IMR-90 (cell line): ENCODE measurements around the gene NPS.
A peak's percentile ranks its signal among the peaks of the same experiment; 100 is the strongest.

Experiments
- CEBPB ChIP-seq: IDR thresholded peaks from 2 replicates; pipeline ENCODE4 v1.6.1; 2012; ENCODE audit warnings: low read depth, low read length, improper control_type of control experiment
- MAFK ChIP-seq: IDR thresholded peaks from 2 replicates; pipeline ENCODE4 v1.6.1; 2012; ENCODE audit warnings: low read depth, low read length, improper control_type of control experiment
- POLR2A ChIP-seq: IDR thresholded peaks from 2 replicates; pipeline ENCODE4 v1.6.1; 2012; ENCODE audit warnings: mild to moderate bottlenecking, low read depth, low read length
- RFX5 ChIP-seq: IDR thresholded peaks from 2 replicates; pipeline ENCODE4 v1.8.0; 2012; ENCODE audit warnings: low read depth, mild to moderate bottlenecking, low read length, moderate library complexity
- SMC3 ChIP-seq: fragments of 150-350 bp; IDR thresholded peaks from 2 replicates; pipeline ENCODE4 v1.6.1; 2016; ENCODE audit warnings: low read depth, mild to moderate bottlenecking, antibody characterized with exemption, low read length, moderate library complexity
- TF ChIP-seq, protein P1 (sequence below): conservative IDR thresholded peaks from 2 replicates; pipeline ENCODE4 v1.5.1; 2012; ENCODE audit warnings: mild to moderate bottlenecking, low read depth, low read length, improper control_type of control experiment
- TF ChIP-seq, protein P2 (sequence below): fragments of 150-350 bp; IDR thresholded peaks from 2 replicates; pipeline ENCODE4 v1.6.1; 2016; ENCODE audit warnings: low read depth, mild to moderate bottlenecking, low read length, moderate library complexity, borderline replicate concordance

DNA sequence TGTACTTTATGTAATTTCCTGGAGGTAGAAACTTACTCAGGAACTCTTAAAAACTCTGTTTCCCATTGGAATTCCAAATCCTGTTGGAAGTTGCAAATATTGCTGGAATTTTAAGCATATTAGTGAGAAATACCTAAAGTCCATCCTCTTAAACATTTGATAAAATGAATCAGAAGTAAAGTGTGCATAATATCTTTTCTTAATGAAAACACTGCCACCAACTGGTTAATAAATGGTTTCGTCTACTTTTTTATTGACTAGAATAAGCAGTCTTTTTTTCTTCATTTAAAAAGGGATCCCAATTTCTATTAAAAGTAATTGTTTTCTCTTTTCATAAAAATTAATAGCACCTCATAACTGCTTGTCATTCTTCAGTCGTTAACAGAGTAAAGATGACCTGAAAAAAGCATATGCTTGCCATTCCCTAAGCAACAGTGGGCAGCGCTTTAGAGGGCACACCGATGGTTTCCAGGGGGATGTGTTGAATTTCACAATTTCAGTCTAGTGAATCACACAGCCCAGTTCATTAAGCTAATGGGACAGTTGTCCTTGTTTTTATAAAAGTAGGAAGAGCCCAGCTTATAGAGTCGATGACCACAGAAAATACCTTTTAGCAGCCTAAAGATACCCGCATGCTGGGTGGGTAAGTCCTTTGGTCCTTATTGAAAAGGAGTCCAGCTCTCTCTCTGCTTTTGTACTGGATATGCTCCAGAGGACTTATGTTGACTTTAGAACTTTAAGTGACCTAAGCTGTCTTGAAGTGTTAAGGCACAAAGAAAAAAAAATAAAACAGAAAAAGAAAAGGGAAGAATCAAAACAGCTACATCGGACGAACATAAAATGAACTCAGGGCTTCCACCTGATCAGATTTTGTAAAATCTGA lies 28.5 kb downstream of the NPS start:
- TF ChIP-seq, protein P1, sequence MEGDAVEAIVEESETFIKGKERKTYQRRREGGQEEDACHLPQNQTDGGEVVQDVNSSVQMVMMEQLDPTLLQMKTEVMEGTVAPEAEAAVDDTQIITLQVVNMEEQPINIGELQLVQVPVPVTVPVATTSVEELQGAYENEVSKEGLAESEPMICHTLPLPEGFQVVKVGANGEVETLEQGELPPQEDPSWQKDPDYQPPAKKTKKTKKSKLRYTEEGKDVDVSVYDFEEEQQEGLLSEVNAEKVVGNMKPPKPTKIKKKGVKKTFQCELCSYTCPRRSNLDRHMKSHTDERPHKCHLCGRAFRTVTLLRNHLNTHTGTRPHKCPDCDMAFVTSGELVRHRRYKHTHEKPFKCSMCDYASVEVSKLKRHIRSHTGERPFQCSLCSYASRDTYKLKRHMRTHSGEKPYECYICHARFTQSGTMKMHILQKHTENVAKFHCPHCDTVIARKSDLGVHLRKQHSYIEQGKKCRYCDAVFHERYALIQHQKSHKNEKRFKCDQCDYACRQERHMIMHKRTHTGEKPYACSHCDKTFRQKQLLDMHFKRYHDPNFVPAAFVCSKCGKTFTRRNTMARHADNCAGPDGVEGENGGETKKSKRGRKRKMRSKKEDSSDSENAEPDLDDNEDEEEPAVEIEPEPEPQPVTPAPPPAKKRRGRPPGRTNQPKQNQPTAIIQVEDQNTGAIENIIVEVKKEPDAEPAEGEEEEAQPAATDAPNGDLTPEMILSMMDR: peak; percentile 38; the same call in 1 of the 2 replicates
- TF ChIP-seq SMC3 (peak; percentile 18; the same call in 1 of the 2 replicates), POLR2A (no peak), CEBPB (no peak), MAFK (no peak), RFX5 (no peak)
- TF ChIP-seq, protein P2, sequence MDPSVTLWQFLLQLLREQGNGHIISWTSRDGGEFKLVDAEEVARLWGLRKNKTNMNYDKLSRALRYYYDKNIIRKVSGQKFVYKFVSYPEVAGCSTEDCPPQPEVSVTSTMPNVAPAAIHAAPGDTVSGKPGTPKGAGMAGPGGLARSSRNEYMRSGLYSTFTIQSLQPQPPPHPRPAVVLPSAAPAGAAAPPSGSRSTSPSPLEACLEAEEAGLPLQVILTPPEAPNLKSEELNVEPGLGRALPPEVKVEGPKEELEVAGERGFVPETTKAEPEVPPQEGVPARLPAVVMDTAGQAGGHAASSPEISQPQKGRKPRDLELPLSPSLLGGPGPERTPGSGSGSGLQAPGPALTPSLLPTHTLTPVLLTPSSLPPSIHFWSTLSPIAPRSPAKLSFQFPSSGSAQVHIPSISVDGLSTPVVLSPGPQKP: no peak
